Measurements from ENCODE around the gene SCG5. TPM values are rescaled to one million over a fixed set of nuclear protein-coding genes. Genes with fewer than 3 reads are reported as not detected.

Gene SCG5
- total RNA-seq, 2 experiments from 2014 or later, result 3.1 to 3.8 TPM

- POLR2A ChIA-PET, result no interaction called here
- peaks cover 9% of the 10 kb centered on the region for H3K4me1 Mint-ChIP-seq
- H3K27ac Mint-ChIP-seq, result no peak overlapping the region
- no peak overlapping the region for H3K4me3 Mint-ChIP-seq
- H3K9me3 Mint-ChIP-seq, result no peaks in the 10 kb centered on the region
- CTCF ChIA-PET, result no interaction called here
- H3K27me3 Mint-ChIP-seq, result no peaks in the 10 kb centered on the region
- DNase-seq, result no peak
- peaks cover 10% of the 10 kb centered on the region for H3K36me3 Mint-ChIP-seq (ENCODE audit: low read depth)
Measured at GRCh38 chr15:32685576-32685975, 44.1 kb downstream of the SCG5 start.

DNA sequence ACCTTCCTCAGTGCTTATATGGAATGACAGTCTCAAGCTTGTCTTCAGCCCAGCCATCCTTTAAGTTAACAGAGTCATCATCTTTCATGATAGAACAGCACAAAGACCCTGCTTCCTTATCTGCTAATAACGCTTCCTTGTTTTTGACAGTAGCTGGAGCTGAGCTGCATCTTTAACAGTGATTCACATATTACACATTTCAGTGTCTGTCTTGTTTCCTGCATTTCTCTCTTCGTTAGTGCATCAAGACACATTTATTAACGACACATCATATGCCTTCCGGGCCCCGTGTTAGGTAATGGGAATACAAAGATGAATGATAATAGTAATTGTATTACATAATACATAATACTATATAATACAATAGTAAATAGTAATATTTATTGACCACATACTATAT, 46.0 kb downstream of the SCG5 start:
- Mint-ChIP-seq H3K27ac (no peak overlapping the region), H3K4me1 (peaks cover 9% of the 10 kb centered on the region), H3K36me3 (ENCODE audit: low read depth) (peaks cover 10% of the 10 kb centered on the region), H3K9me3 (no peaks in the 10 kb centered on the region), H3K4me3 (no peak overlapping the region), H3K27me3 (no peaks in the 10 kb centered on the region)
- ChIA-PET POLR2A (no interaction called here), CTCF (interaction anchor here (1.0 kb wide), 1 partner anchor 25 kb away, joined by 5 read pairs; no protein-coding TSS in a partner anchor)
- no peak for DNase-seq

DNA sequence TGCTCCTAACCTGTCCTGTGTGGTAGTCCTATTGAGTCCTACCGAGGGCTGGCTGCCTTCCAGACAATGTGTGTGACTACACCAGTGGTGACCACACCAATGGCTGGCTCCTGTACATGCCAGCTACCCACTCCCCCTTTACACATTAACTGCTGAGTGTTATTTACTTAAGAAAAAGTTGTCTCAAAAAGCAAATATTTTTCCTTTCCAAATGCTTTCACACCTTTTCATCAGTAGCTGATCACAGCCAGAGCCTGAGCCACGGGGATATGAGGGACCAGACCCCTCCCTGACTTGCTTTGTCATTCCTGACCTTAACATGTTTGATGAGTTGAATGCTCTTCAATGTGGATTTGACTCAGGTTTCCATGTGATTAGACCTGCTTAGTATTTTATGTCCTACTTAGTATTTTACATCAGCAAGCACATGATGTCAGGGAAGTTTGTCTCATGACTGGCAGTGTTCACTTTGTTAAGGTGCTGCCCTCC, 46.7 kb downstream of the SCG5 start:
- Mint-ChIP-seq H3K4me3 (no peak overlapping the region), H3K27me3 (no peaks in the 10 kb centered on the region), H3K4me1 (peaks cover 9% of the 10 kb centered on the region), H3K36me3 (ENCODE audit: low read depth) (peaks cover 10% of the 10 kb centered on the region), H3K9me3 (no peaks in the 10 kb centered on the region), H3K27ac (no peak overlapping the region)
- POLR2A ChIA-PET, result no interaction called here
- CTCF ChIA-PET, result no interaction called here
- no peak for DNase-seq

DNA sequence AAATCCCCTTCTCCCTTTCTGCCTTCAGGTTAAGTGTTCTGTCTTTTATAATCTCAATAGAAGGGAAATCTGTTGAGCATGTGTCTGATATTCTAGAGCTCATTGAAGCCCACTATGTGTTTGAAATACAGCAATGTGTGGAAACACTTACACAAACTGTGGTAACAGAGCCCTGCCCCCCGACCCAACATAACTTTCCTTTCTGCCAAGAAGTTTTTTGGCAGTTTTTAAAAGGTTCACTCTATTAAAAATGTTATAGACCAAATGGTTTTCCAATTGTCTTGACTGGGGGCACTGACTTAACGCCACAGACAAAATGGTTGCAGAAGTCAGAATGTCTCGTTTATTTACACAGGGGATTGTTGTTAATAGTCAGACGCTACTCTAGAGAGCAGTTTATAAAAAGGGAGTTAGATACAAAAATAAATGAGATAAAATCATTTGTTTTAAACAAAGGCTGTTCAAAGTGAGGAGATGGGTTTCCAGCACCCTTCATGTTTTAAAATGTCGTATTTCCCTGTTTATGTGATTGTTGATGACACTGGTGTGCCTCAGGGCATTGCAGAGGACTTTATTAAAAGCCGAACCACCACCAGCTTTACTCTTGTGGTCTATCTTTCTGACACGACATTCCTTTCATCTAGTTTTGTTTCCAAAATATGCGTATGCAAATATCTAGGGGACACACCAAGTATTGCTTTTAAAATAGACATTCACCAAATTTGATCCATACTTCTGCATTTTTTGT, 49.6 kb downstream of the SCG5 start:
- no peak overlapping the region for H3K27ac Mint-ChIP-seq
- CTCF ChIA-PET, result no interaction called here
- no peaks in the 10 kb centered on the region for H3K36me3 Mint-ChIP-seq (ENCODE audit: low read depth)
- no peaks in the 10 kb centered on the region for H3K4me1 Mint-ChIP-seq
- H3K9me3 Mint-ChIP-seq, result no peaks in the 10 kb centered on the region
- H3K4me3 Mint-ChIP-seq, result no peak overlapping the region
- H3K27me3 Mint-ChIP-seq, result no peaks in the 10 kb centered on the region
- no peak for DNase-seq
- POLR2A ChIA-PET, result no interaction called here

DNA sequence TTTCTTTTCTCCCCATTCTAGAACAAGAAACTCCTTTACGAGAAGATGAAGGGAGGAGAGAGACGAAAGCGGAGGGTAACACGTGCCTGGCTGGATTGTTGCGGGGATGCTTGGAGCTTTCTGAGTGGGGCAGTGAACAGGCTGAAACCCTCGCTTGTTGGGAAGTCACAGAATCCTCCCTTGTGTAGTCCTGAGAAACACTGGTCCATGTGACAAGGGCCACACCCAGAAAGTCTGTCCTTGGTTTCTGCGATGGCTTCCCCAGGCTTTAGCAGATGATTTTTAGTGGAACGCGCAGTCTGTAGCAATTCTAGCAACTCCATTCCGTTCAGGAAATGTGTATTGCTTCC, 50.2 kb downstream of the SCG5 start:
- H3K27ac Mint-ChIP-seq, result no peak overlapping the region
- H3K27me3 Mint-ChIP-seq, result no peaks in the 10 kb centered on the region

DNA sequence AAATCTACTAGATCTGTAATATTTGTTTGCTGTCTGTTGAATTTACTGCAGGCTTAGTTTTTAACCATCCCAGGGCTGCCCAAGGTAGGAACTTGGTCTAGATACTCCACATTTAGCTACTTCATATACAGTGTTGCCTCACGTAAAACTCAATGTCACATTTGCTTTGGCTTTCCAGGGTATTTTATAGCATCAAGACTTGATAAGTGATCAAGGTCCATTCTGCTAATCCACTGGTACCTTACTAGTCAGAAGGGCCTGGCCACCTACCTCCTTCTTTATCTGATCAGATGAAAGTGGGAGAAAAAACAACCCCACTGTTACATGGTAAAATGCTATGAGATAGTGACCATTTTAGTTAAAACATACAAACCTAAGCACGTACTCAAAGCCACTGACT, 50.8 kb downstream of the SCG5 start:
- H3K4me3 Mint-ChIP-seq, result no peak overlapping the region

More for the DNA sequence above, 50.2 kb downstream of the SCG5 start:
- Mint-ChIP-seq H3K36me3 (ENCODE audit: low read depth) (no peaks in the 10 kb centered on the region), H3K4me3 (no peak overlapping the region), H3K4me1 (no peaks in the 10 kb centered on the region), H3K9me3 (no peaks in the 10 kb centered on the region)
- ChIA-PET POLR2A (no interaction called here), CTCF (no interaction called here)
- no peak for DNase-seq

DNA sequence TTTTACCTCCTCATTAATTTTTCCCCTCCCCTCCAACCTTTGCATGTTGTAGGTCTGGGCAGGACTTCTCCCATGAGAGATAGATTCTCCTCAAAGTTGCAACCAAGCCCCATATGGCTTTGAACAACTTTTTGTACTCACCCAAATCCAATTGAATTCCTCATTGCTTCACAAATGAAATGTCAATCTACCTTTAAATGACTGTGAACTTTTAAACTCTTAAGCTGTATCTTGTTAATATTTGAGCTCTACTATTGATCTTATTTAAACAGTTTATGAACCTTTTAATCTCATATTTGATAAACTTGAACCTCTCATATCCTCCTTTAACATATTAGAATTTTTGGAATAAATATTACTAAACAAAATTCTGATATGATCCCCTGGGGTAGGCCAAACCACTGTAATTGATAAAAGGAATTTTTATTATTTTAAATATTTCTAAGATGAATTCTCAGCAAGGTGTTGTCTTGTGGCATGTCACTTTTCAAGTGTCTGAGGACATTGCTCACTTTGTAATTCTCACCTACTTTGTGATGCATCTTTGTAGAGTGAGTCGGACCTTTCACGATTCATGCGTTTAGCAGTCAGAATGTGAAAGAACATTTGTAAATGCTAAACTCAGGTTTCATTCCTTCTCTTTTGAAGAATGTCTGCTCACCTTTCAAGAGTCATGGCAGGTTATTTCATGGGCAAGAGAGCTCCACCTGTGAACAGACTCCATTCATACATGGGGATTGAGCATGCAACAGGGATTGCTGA, 52.9 kb downstream of the SCG5 start:
- Mint-ChIP-seq H3K36me3 (ENCODE audit: low read depth) (no peaks in the 10 kb centered on the region), H3K4me1 (no peaks in the 10 kb centered on the region), H3K27me3 (no peaks in the 10 kb centered on the region), H3K4me3 (no peak overlapping the region), H3K9me3 (no peaks in the 10 kb centered on the region), H3K27ac (no peak overlapping the region)
- ChIA-PET CTCF (interaction anchor here (0.7 to 0.8 kb wide), 2 partner anchors 13 to 58 kb away, joined by 3 read pairs; no protein-coding TSS in a partner anchor), POLR2A (no interaction called here)
- no peak for DNase-seq

More for the DNA sequence above, 50.8 kb downstream of the SCG5 start:
- CTCF ChIA-PET, result no interaction called here
- H3K36me3 Mint-ChIP-seq (ENCODE audit: low read depth), result no peaks in the 10 kb centered on the region
- H3K9me3 Mint-ChIP-seq, result no peaks in the 10 kb centered on the region
- POLR2A ChIA-PET, result no interaction called here
- no peak for DNase-seq
- no peaks in the 10 kb centered on the region for H3K27me3 Mint-ChIP-seq
- no peak overlapping the region for H3K27ac Mint-ChIP-seq
- H3K4me1 Mint-ChIP-seq, result no peaks in the 10 kb centered on the region

DNA sequence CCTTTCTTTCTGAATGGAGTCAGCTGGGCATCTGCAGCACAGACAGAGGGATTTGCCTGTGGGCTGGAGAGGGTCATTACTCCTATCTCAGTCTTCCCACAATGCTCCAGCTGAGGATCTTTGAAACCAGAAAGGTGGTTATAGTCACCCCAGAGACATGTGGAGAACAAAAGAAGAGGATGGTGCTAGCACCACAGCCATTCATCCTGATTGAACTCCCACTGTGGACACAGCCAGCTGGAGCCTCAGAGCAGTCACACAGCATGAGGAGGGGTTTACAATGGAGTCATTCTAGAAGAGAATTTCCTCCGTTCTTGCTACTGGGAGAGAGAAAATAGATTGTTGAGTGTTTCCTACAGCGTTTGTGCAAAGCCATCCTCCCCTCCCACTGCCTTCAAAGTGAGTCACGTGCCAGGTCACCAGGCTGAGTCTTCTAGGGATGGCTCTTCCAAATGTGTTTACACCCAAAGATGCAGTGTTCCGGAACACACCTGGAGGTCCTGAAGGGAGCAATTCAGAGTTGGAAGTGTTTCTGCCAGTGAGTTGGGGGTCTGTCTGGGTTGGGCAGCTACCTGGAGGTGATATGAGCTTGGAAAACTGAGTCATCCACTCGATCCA, 57.4 kb downstream of the SCG5 start:
- Mint-ChIP-seq H3K36me3 (ENCODE audit: low read depth) (no peaks in the 10 kb centered on the region), H3K4me3 (no peak overlapping the region), H3K9me3 (no peaks in the 10 kb centered on the region), H3K27ac (no peak overlapping the region), H3K27me3 (peaks cover 12% of the 10 kb centered on the region), H3K4me1 (no peaks in the 10 kb centered on the region)
- POLR2A ChIA-PET, result no interaction called here
- DNase-seq, result no peak
- CTCF ChIA-PET, result no interaction called here

GRCh38 chr15:32700501-32701150, 59.1 kb downstream of the SCG5 start:
- ChIA-PET POLR2A (no interaction called here), CTCF (no interaction called here)
- no peak for DNase-seq
- Mint-ChIP-seq H3K27ac (no peak overlapping the region), H3K4me1 (no peaks in the 10 kb centered on the region), H3K4me3 (no peak overlapping the region), H3K9me3 (no peaks in the 10 kb centered on the region), H3K36me3 (ENCODE audit: low read depth) (no peaks in the 10 kb centered on the region), H3K27me3 (peaks cover 21% of the 10 kb centered on the region)

GRCh38 chr15:32701863-32702262, 60.4 kb downstream of the SCG5 start:
- H3K27me3 Mint-ChIP-seq, result peaks cover 27% of the 10 kb centered on the region
- H3K9me3 Mint-ChIP-seq, result no peaks in the 10 kb centered on the region
- ChIA-PET POLR2A (no interaction called here), CTCF (no interaction called here)
- no peak for DNase-seq
- no peak overlapping the region for H3K27ac Mint-ChIP-seq
- H3K4me3 Mint-ChIP-seq, result no peak overlapping the region
- no peaks in the 10 kb centered on the region for H3K4me1 Mint-ChIP-seq
- no peaks in the 10 kb centered on the region for H3K36me3 Mint-ChIP-seq (ENCODE audit: low read depth)

DNA sequence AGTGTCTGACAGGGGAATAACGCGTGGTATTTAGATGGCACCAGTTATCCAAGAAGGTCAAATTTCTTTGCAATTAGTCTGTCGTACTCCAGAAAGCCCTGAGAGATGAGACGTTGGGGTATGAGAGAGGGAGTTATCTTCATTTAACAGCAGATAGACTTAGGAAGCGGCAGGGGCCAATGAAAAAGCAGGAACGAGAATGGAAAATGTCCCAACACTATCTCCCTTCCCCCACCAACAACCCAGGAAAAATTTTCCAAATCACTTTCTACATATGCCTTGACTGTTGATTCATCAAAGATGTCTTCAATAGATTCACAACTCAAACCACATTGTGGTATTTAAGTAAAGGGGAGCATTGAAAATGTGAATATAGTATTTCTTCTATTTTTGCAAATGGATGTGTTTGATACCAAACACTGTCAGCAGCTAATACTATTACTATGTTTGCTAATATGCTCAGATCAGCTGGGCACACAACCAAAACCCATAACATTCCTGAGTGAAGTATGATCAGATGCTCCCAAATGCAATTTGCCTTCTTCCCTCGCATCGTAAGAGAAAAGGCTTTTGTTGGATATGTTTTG, 63.0 kb downstream of the SCG5 start:
- Mint-ChIP-seq H3K4me3 (no peak overlapping the region), H3K27me3 (peaks cover 38% of the 10 kb centered on the region), H3K36me3 (ENCODE audit: low read depth) (no peaks in the 10 kb centered on the region), H3K27ac (no peak overlapping the region), H3K4me1 (no peaks in the 10 kb centered on the region), H3K9me3 (no peaks in the 10 kb centered on the region)
- POLR2A ChIA-PET, result no interaction called here
- DNase-seq, result no peak
- CTCF ChIA-PET, result no interaction called here

DNA sequence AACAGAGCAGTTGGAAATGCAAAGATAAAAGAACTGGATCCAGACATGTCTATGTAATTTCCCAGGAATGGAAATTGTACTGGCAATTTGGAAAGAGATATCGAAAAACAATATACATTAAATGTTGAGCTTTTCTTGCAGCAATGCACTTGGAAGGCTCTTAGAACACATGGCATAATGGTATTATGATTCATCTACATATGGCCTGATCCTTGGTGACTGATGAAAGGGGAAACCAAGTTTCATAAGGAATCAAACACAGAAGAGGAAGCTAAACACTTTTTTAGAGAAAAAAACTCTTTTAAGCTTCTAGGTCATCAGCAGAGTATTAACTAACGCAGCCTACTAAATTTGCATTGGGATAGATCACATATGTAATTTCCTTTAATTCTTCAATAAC, 63.9 kb downstream of the SCG5 start:
- no peak overlapping the region for H3K4me3 Mint-ChIP-seq
- no peaks in the 10 kb centered on the region for H3K9me3 Mint-ChIP-seq
- DNase-seq, result no peak
- H3K27me3 Mint-ChIP-seq, result peaks cover 41% of the 10 kb centered on the region
- H3K4me1 Mint-ChIP-seq, result no peaks in the 10 kb centered on the region
- H3K36me3 Mint-ChIP-seq (ENCODE audit: low read depth), result no peaks in the 10 kb centered on the region
- POLR2A ChIA-PET, result no interaction called here
- no peak overlapping the region for H3K27ac Mint-ChIP-seq
- CTCF ChIA-PET, result interaction anchor here (1.4 kb wide), 1 partner anchor 43 kb away, joined by 4 read pairs; no protein-coding TSS in a partner anchor

- no peak overlapping the region for H3K27ac Mint-ChIP-seq
- H3K4me3 Mint-ChIP-seq, result no peak overlapping the region
Measured at GRCh38 chr15:32706704-32707103, 65.2 kb downstream of the SCG5 start.

More at GRCh38 chr15:32706704-32707103, 65.2 kb downstream of the SCG5 start:
- CTCF ChIA-PET, result interaction anchor here (0.6 kb wide), 1 partner anchor 1568 kb away, joined by 3 read pairs; no protein-coding TSS in a partner anchor
- Mint-ChIP-seq H3K27me3 (peaks cover 39% of the 10 kb centered on the region), H3K9me3 (no peaks in the 10 kb centered on the region), H3K36me3 (ENCODE audit: low read depth) (no peaks in the 10 kb centered on the region), H3K4me1 (no peaks in the 10 kb centered on the region)
- DNase-seq, result no peak
- POLR2A ChIA-PET, result no interaction called here
